Left ventricle myocardium inferior (tissue), 1 donor: ENCODE measurements around the gene NLRC5. TPM values are rescaled to one million over a fixed set of nuclear protein-coding genes. Genes with fewer than 3 reads are reported as not detected.

Experiments
- DNase-seq: peaks from one replicate; pipeline ENCODE4 v3.0.0-alpha.2; 2020
- H3K27ac ChIP-seq: fragments of 200-600 bp; replicated peaks from 2 replicates; pipeline ENCODE4 v1.8.0; 2021
- H3K27me3 ChIP-seq: fragments of 200-600 bp; 2 replicates; pipeline ENCODE4 v1.8.0; 2021; ENCODE audit warnings: low read depth
- H3K36me3 ChIP-seq: fragments of 200-600 bp; 2 replicates; pipeline ENCODE4 v1.8.0; 2021
- H3K4me1 ChIP-seq: fragments of 200-600 bp; 2 replicates; pipeline ENCODE4 v1.8.0; 2021
- H3K4me3 ChIP-seq: fragments of 200-600 bp; 2 replicates; pipeline ENCODE4 v1.8.0; 2021; ENCODE audit warnings: mild to moderate bottlenecking, moderate library complexity
- H3K9me3 ChIP-seq: fragments of 200-600 bp; replicated peaks from 2 replicates; pipeline ENCODE4 v1.8.0; 2021
- CTCF ChIP-seq: fragments of 200-600 bp; IDR thresholded peaks from 2 replicates; pipeline ENCODE4 v1.8.0; 2021; ENCODE audit warnings: antibody characterized with exemption, mild to moderate bottlenecking, borderline replicate concordance
- intact Hi-C: fragments of 100-400 bp; cut with micrococcal nuclease; formaldehyde crosslinking; loops from one replicate; pipeline ENCODE4 v1.11.0; 2022
- total RNA-seq: library from RNA; stranded (reverse); fragmentation: NEBNext Ultra II Directional; extraction: Animal tissue kit (Norgen Biotek cat#: 25700); gene quantifications from one replicate; pipeline ENCODE4 v1.2.1, GENCODE V29; 2021
- donor health status: DM: no; HTN: yes; CAD: no; lungs with severe emphysema.

Gene NLRC5
- total RNA-seq, 1 donor from 2014 or later: 6.6 TPM

- DNase-seq: no peak
- intact Hi-C loops: no loop called here
- Histone ChIP-seq H3K27ac (no peak overlapping the region), H3K4me1 (no peaks in the 10 kb centered on the region), H3K9me3 (no peaks in the 10 kb centered on the region), H3K27me3 (no peaks in the 10 kb centered on the region), H3K36me3 (peaks cover 44% of the 10 kb centered on the region), H3K4me3 (no peak overlapping the region)
- no peak for TF ChIP-seq CTCF
Observed at GRCh38 chr16:57051696-57052228, 62.4 kb downstream of the NLRC5 start.

- no peaks in the 10 kb centered on the region for H3K27me3 ChIP-seq
- no peaks in the 10 kb centered on the region for H3K9me3 ChIP-seq
- TF ChIP-seq CTCF: no peak
- DNase-seq: no peak
- H3K36me3 ChIP-seq: peaks cover 37% of the 10 kb centered on the region
- no peaks in the 10 kb centered on the region for H3K4me1 ChIP-seq
- H3K27ac ChIP-seq: no peak overlapping the region
- no peak overlapping the region for H3K4me3 ChIP-seq
- intact Hi-C loops: no loop called here
Observed at GRCh38 chr16:57053206-57053605, 63.8 kb downstream of the NLRC5 start.

GRCh38 chr16:57054338-57054737 is 65.0 kb downstream of the NLRC5 start:
- DNase-seq: no peak
- no peak for TF ChIP-seq CTCF
- Histone ChIP-seq H3K27me3 (no peaks in the 10 kb centered on the region), H3K4me1 (no peaks in the 10 kb centered on the region), H3K4me3 (no peak overlapping the region), H3K27ac (no peak overlapping the region), H3K9me3 (no peaks in the 10 kb centered on the region), H3K36me3 (peaks cover 37% of the 10 kb centered on the region)
- intact Hi-C loops: no loop called here

- H3K4me3 ChIP-seq: no peak overlapping the region
- TF ChIP-seq CTCF: no peak
- DNase-seq: no peak
- H3K9me3 ChIP-seq: no peaks in the 10 kb centered on the region
- intact Hi-C loops: no loop called here
- peaks cover 37% of the 10 kb centered on the region for H3K36me3 ChIP-seq
- H3K4me1 ChIP-seq: no peaks in the 10 kb centered on the region
- H3K27me3 ChIP-seq: no peaks in the 10 kb centered on the region
- H3K27ac ChIP-seq: no peak overlapping the region
Observed at GRCh38 chr16:57054771-57055170, 65.4 kb downstream of the NLRC5 start.

- H3K4me1 ChIP-seq: peaks cover 3% of the 10 kb centered on the region
- peaks cover 37% of the 10 kb centered on the region for H3K36me3 ChIP-seq
- no peak for TF ChIP-seq CTCF
Observed at GRCh38 chr16:57055671-57056070, 66.3 kb downstream of the NLRC5 start.

More at GRCh38 chr16:57055671-57056070, 66.3 kb downstream of the NLRC5 start:
- H3K4me3 ChIP-seq: no peak overlapping the region
- no peaks in the 10 kb centered on the region for H3K9me3 ChIP-seq
- intact Hi-C loops: no loop called here
- no peaks in the 10 kb centered on the region for H3K27me3 ChIP-seq
- no peak overlapping the region for H3K27ac ChIP-seq
- no peak for DNase-seq
